Uterus (tissue), 2 donors: ENCODE measurements around the gene BRF1.

Experiments used
- CTCF ChIP-seq, 4 experiments: fragments of 200-600 bp in 2 of 4; fragments of 450-650 bp in 2 of 4; sonication (generic) in 2 of 4; IDR thresholded peaks; one replicate each; pipeline ENCODE4 v1.5.1; 2016 to 2019; ENCODE audit warnings: antibody characterized with exemption in 4 of 4, mild to moderate bottlenecking in 2 of 4, moderate library complexity in 1 of 4
- POLR2A ChIP-seq, 2 donors: fragments of 450-650 bp; IDR thresholded peaks; one replicate each; pipeline ENCODE4 v1.6.1; 2016; ENCODE audit warnings: antibody characterized with exemption in 2 of 2, mild to moderate bottlenecking in 1 of 2, moderate library complexity in 1 of 2

GRCh38 chr14:105165761-105166485 is 134.9 kb downstream of the BRF1 start:
- TF ChIP-seq POLR2A (IDR thresholded peaks at IDR 0.05), result no peak
- TF ChIP-seq CTCF (IDR thresholded peaks at IDR 0.05), result no peak
